Neural cell (in vitro differentiated cells): ENCODE data around the gene IL1RAP.

ENCODE experiments used
- CTCF ChIP-seq: fragments of 450-650 bp; IDR thresholded peaks from 2 replicates; pipeline ENCODE4 v1.5.1; 2014; ENCODE audit warnings: antibody characterized with exemption, mild to moderate bottlenecking, moderate library complexity; ENCODE audit not compliant: poor library complexity, severe bottlenecking
- EP300 ChIP-seq: fragments of 450-650 bp; conservative IDR thresholded peaks from 2 replicates; pipeline ENCODE4 v1.6.1; 2014; ENCODE audit warnings: antibody characterized with exemption, mild to moderate bottlenecking, moderate library complexity; ENCODE audit not compliant: poor library complexity, severe bottlenecking
- MXI1 ChIP-seq: fragments of 450-650 bp; conservative IDR thresholded peaks from 2 replicates; pipeline ENCODE4 v1.6.1; 2014; ENCODE audit warnings: antibody characterized with exemption, mild to moderate bottlenecking; ENCODE audit not compliant: poor library complexity, severe bottlenecking
- RAD21 ChIP-seq: fragments of 450-650 bp; conservative IDR thresholded peaks from 2 replicates; pipeline ENCODE4 v1.6.1; 2014; ENCODE audit warnings: antibody characterized with exemption, mild to moderate bottlenecking, moderate library complexity
- REST ChIP-seq: IDR thresholded peaks from 2 replicates; pipeline ENCODE4 v1.6.1; 2012; ENCODE audit warnings: borderline replicate concordance

GRCh38 chr3:190642016-190642415, 128.1 kb downstream of the IL1RAP start:
- no peak for TF ChIP-seq CTCF
- TF ChIP-seq EP300 = no peak
- TF ChIP-seq MXI1 = no peak
- no peak for TF ChIP-seq RAD21
- TF ChIP-seq REST = no peak
